H1 (cell line): ENCODE measurements around the gene ELF4. TPM values are rescaled to one million over a fixed set of nuclear protein-coding genes. Genes with fewer than 3 reads are reported as not detected.

Source experiments
- polyA plus RNA-seq, 7 experiments: library from polyadenylated mRNA; depleted of rRNA in 3 of 7; stranded (reverse) in 5 of 7; unstranded in 2 of 7; fragments of >200 nt in 5 of 7; fragments of 200-250 nt in 2 of 7; gene quantifications; 1 replicate in 5 of 7; 2 replicates in 1 of 7; 4 replicates in 1 of 7; pipeline versions ENCODE4 v1.2.1 to v1.2.3, GENCODE V29; 2011 to 2013; ENCODE audit warnings: missing spikeins in 2 of 7, mixed read lengths in 2 of 7
- total RNA-seq: library from RNA; stranded (reverse); fragmentation: NEBNext Ultra II Directional; extraction: Animal tissue kit (Norgen Biotek cat#: 25700); gene quantifications from 2 replicates; pipeline ENCODE4 v1.2.1, GENCODE V29; 2021

The ELF4 gene
- total and polyA plus RNA-seq, 2 of the 8 experiments (the other 6 are each of a cell fraction or from before 2014, with no cell fraction given), result 1.8 to 2.0 TPM

Other genes starting within 250 kb of the ELF4 start
- gene UTP14A, start 204.3 kb downstream of the ELF4 start, total RNA-seq, result 24.0 and 25.7 TPM in 2 replicates
- gene UTP14A, start 204.3 kb downstream of the ELF4 start, polyA plus RNA-seq (2011; rRNA removed), result 3.5 and 4.5 TPM in 2 replicates
- 6.2 and 9.0 TPM in 2 replicates for gene BCORL1, start 127.9 kb downstream of the ELF4 start, total RNA-seq
- gene BCORL1, start 127.9 kb downstream of the ELF4 start, polyA plus RNA-seq (2011; rRNA removed), result 1.4 and 1.9 TPM in 2 replicates
- 52.8 and 55.4 TPM in 2 replicates for gene AIFM1, start 55.3 kb upstream of the ELF4 start, total RNA-seq
- 23.7 and 34.1 TPM in 2 replicates for gene AIFM1, start 55.3 kb upstream of the ELF4 start, polyA plus RNA-seq (2011; rRNA removed)
- 2.8 and 3.9 TPM in 2 replicates for gene RAB33A, start 61.5 kb upstream of the ELF4 start, total RNA-seq
- 4.1 and 4.6 TPM in 2 replicates for gene RAB33A, start 61.5 kb upstream of the ELF4 start, polyA plus RNA-seq (2011; rRNA removed)
- gene ZNF280C, start 158.4 kb upstream of the ELF4 start, total RNA-seq, result 13.4 and 14.4 TPM in 2 replicates
- 5.6 and 8.4 TPM in 2 replicates for gene ZNF280C, start 158.4 kb upstream of the ELF4 start, polyA plus RNA-seq (2011; rRNA removed)
- 14.2 and 15.2 TPM in 2 replicates for gene SLC25A14, start 229.4 kb upstream of the ELF4 start, total RNA-seq
- 4.6 and 9.3 TPM in 2 replicates for gene SLC25A14, start 229.4 kb upstream of the ELF4 start, polyA plus RNA-seq (2011; rRNA removed)